Measurements from ENCODE around the gene RPS25. TPM values are rescaled to one million over a fixed set of nuclear protein-coding genes. Genes with fewer than 3 reads are reported as not detected.
A peak's percentile ranks its signal among the peaks of the same experiment; 100 is the strongest.

RPS25 gene
- total and polyA plus RNA-seq, 9 of the 15 experiments (the other 6 are each of a cell fraction or from before 2014, with no cell fraction given): 1,553 to 5,486 (median 2,471) TPM

GRCh38 chr11:119018074-119018938, at the start of gene RPS25, which contains the start of gene TRAPPC4 (continued):
- TF ChIP-seq ELF4 (CRISPR knock-in tag; IDR thresholded peaks at IDR 0.05): no peak
- TF ChIP-seq EGR1 (conservative IDR thresholded peaks at IDR 0.05): peak; percentile 71
- TF ChIP-seq POLR2AphosphoS2 (IDR thresholded peaks at IDR 0.05; ENCODE audit: low read length): no peak; the same call in 1 of the 2 replicates
- no peak for TF ChIP-seq DEAF1 (CRISPR knock-in tag; IDR thresholded peaks at IDR 0.05)
- peak; percentile 35; the same call in 1 of the 2 replicates for TF ChIP-seq HMBOX1 (IDR thresholded peaks at IDR 0.05)
- TF ChIP-seq ZFX (CRISPR knock-in tag; IDR thresholded peaks at IDR 0.05): peak; percentile 80
- TF ChIP-seq ZNF253 (CRISPR knock-in tag; conservative IDR thresholded peaks at IDR 0.05): no peak
- TF ChIP-seq NCOA1 (IDR thresholded peaks at IDR 0.05; ENCODE audit: low read depth): peak; percentile 94
- peak; percentile 76 for TF ChIP-seq MGA (IDR thresholded peaks at IDR 0.05)

All from K562 (cell line).